Bronchial epithelial cell (primary cell): ENCODE measurements around the gene UBE2F. TPM values are rescaled to one million over a fixed set of nuclear protein-coding genes. Genes with fewer than 3 reads are reported as not detected.

Experiments
- DNase-seq: peaks from one replicate; pipeline ENCODE4 v3.0.0-alpha.2; 2010; ENCODE audit warnings: low read depth
- FAIRE-seq: peaks from 2 replicates; lab custom pipeline; 2011; peaks lifted over from hg19 to GRCh38; lab: Jason Lieb, UNC
- H3K27me3 ChIP-seq: 2 replicates; pipeline ENCODE4 v1.5.1; 2011; ENCODE audit warnings: low read length; ENCODE audit not compliant: control insufficient read depth, insufficient read depth
- H3K36me3 ChIP-seq: 2 replicates; pipeline ENCODE4 v1.5.1; 2011; ENCODE audit warnings: low read length; ENCODE audit not compliant: control insufficient read depth, insufficient read depth
- H3K4me3 ChIP-seq: 2 replicates; pipeline ENCODE4 v1.5.1; 2011; ENCODE audit warnings: mild to moderate bottlenecking, low read depth, low read length, control low read depth
- CTCF ChIP-seq: IDR thresholded peaks from 2 replicates; pipeline ENCODE4 v1.5.1; 2011; ENCODE audit warnings: mild to moderate bottlenecking, moderate library complexity, low read length, control low read depth, inconsistent platforms; ENCODE audit not compliant: insufficient read depth, severe bottlenecking
- total RNA-seq: library from RNA; depleted of rRNA; stranded (reverse); fragments of >200 nt; gene quantifications from 2 replicates; pipeline ENCODE4 v1.2.1, GENCODE V29; 2014

UBE2F gene
- total RNA-seq, 1 donor from 2014 or later, result 64.0 TPM

GRCh38 chr2:238060096-238060541 is 93.3 kb downstream of the UBE2F start:
- DNase-seq (no peak), FAIRE-seq (no peak)
- Histone ChIP-seq H3K36me3 (no peaks in the 10 kb centered on the region), H3K4me3 (peak overlapping the region; percentile 52), H3K27me3 (no peaks in the 10 kb centered on the region)
- TF ChIP-seq CTCF, result no peak

GRCh38 chr2:238060542-238061314 is 93.9 kb downstream of the UBE2F start, which contains the start of gene SCLY:
TSS of gene SCLY (plus strand) at chr2:238061001. CDS start at chr2:238061055, 54 bp downstream.
- TF ChIP-seq CTCF, result no peak
- H3K4me3 ChIP-seq, result peak within 1 kb of the TSS; percentile 70
- DNase-seq, result peak; percentile 90
- H3K27me3 ChIP-seq, result no peaks in the 10 kb centered on the region
- no peak for FAIRE-seq
- H3K36me3 ChIP-seq, result no peaks in the 10 kb centered on the region

GRCh38 chr2:238061315-238062202 is 94.7 kb downstream of the UBE2F start:
- no peak for TF ChIP-seq CTCF
- DNase-seq, result peak; percentile 33
- no peak for FAIRE-seq
- H3K27me3 ChIP-seq, result no peaks in the 10 kb centered on the region
- no peaks in the 10 kb centered on the region for H3K36me3 ChIP-seq
- peak overlapping the region; percentile 70 for H3K4me3 ChIP-seq

GRCh38 chr2:238063414-238064189 is 96.8 kb downstream of the UBE2F start:
- TF ChIP-seq CTCF, result no peak
- peaks cover 4% of the 10 kb centered on the region for H3K36me3 ChIP-seq
- no peak overlapping the region for H3K4me3 ChIP-seq
- no peak for DNase-seq
- FAIRE-seq, result no peak
- no peaks in the 10 kb centered on the region for H3K27me3 ChIP-seq

- no peak for DNase-seq
These were observed 97.6 kb downstream of the UBE2F start for GRCh38 chr2:238064376-238064775.

More at GRCh38 chr2:238064376-238064775, 97.6 kb downstream of the UBE2F start:
- Histone ChIP-seq H3K27me3 (no peaks in the 10 kb centered on the region), H3K36me3 (peaks cover 6% of the 10 kb centered on the region), H3K4me3 (no peak overlapping the region)
- TF ChIP-seq CTCF, result no peak
- no peak for FAIRE-seq
